K562 (cell line): ENCODE results near the gene SPATA31C2.

ENCODE experiments used
- CTCF ChIP-seq, 3 experiments: IDR thresholded peaks in 2 of 3; conservative IDR thresholded peaks in 1 of 3; 2 replicates each; pipeline ENCODE4 v1.5.1; 2011 to 2012; ENCODE audit warnings: low read length in 3 of 3, mild to moderate bottlenecking in 3 of 3, control low read depth in 2 of 3, improper control_type of control experiment in 1 of 3, inconsistent platforms in 1 of 3, low read depth in 1 of 3, mixed read lengths in 1 of 3, moderate library complexity in 1 of 3; ENCODE audit not compliant: insufficient read depth in 2 of 3
- LEF1 ChIP-seq: fragments of 450-650 bp; IDR thresholded peaks from 2 replicates; pipeline ENCODE4 v1.6.1; 2016; ENCODE audit warnings: mild to moderate bottlenecking
- TEAD4 ChIP-seq, 2 experiments: sonication (generic) in 1 of 2; formaldehyde crosslinking in 1 of 2; IDR thresholded peaks; 2 replicates each; pipeline versions ENCODE4 v1.6.1 to v1.8.0; 2012 to 2022; ENCODE audit warnings: borderline replicate concordance in 1 of 2, inconsistent platforms in 1 of 2, low read length in 1 of 2, mild to moderate bottlenecking in 1 of 2, missing genetic modification reagents in 1 of 2
- TF ChIP-seq, protein P1 (sequence below): fragments of 450-650 bp; IDR thresholded peaks from one replicate; pipeline ENCODE4 v1.6.1; 2018; ENCODE audit warnings: mild to moderate bottlenecking, moderate library complexity; ENCODE audit not compliant: partially characterized antibody
- TF ChIP-seq, protein P2 (sequence below): sonication (generic); formaldehyde crosslinking; IDR thresholded peaks from 2 replicates; pipeline ENCODE4 v1.8.0; 2022; ENCODE audit warnings: mild to moderate bottlenecking, missing genetic modification reagents, borderline replicate concordance

DNA sequence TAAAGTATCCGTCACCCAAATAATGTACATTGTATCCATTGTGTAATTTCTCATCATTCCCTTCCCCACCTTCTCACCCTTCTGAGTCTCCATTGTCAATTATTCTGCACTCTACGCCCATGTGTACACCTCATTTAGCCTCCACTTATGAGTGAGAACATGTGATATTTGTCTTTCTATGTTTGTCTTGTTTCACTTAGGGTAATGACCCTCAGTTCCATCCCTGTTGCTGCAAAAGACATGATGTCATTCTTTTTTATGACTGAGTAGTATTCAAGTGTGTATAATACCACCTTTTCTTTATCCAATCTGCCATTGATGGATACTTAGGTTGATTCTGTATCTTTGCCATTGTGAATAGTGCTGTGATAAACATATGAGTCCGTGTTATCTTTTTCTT, 4.9 kb upstream of the SPATA31C2 start:
- TF ChIP-seq, protein P1, sequence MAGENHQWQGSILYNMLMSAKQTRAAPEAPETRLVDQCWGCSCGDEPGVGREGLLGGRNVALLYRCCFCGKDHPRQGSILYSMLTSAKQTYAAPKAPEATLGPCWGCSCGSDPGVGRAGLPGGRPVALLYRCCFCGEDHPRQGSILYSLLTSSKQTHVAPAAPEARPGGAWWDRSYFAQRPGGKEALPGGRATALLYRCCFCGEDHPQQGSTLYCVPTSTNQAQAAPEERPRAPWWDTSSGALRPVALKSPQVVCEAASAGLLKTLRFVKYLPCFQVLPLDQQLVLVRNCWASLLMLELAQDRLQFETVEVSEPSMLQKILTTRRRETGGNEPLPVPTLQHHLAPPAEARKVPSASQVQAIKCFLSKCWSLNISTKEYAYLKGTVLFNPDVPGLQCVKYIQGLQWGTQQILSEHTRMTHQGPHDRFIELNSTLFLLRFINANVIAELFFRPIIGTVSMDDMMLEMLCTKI = no peak
- TF ChIP-seq CTCF (IDR thresholded peaks at IDR 0.05 in 2 of 3, conservative IDR thresholded peaks at IDR 0.05 in 1 of 3; ENCODE audit: insufficient read depth in 2 of 3, low read depth in 1 of 3, low read length in 3 of 3) (no peak), TEAD4 (IDR thresholded peaks at IDR 0.05; ENCODE audit: low read length) (no peak), TEAD4 (CRISPR knock-in tag; IDR thresholded peaks at IDR 0.05; ENCODE audit: borderline replicate concordance) (no peak), LEF1 (no peak)
- TF ChIP-seq, protein P2, sequence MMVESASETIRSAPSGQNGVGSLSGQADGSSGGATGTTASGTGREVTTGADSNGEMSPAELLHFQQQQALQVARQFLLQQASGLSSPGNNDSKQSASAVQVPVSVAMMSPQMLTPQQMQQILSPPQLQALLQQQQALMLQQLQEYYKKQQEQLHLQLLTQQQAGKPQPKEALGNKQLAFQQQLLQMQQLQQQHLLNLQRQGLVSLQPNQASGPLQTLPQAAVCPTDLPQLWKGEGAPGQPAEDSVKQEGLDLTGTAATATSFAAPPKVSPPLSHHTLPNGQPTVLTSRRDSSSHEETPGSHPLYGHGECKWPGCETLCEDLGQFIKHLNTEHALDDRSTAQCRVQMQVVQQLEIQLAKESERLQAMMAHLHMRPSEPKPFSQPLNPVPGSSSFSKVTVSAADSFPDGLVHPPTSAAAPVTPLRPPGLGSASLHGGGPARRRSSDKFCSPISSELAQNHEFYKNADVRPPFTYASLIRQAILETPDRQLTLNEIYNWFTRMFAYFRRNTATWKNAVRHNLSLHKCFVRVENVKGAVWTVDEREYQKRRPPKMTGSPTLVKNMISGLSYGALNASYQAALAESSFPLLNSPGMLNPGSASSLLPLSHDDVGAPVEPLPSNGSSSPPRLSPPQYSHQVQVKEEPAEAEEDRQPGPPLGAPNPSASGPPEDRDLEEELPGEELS = no peak
